ENCODE results near the gene WDR93. TPM values are rescaled to one million over a fixed set of nuclear protein-coding genes. Genes with fewer than 3 reads are reported as not detected.

Gene WDR93
- polyA plus RNA-seq, 2 of the 4 experiments (the other 2 are of a cell fraction) = 0.10 to 0.26 TPM

GRCh38 chr15:89652131-89652530, 38.5 kb upstream of the WDR93 start:
- no peak for DNase-seq (ENCODE audit: low read depth in 1 of 2, low spot score in 1 of 2)
- no peak overlapping the region for H3K4me2 ChIP-seq
- no peak overlapping the region for H3K27ac ChIP-seq
- no peak for FAIRE-seq
- 76% methylated on average over 7 of the region's 7 CpGs for WGBS (ENCODE audit: missing lambda C conversion rate)
- peaks cover 4% of the 10 kb centered on the region; the same call in 1 of the 3 replicates for H3K4me1 ChIP-seq
- ATAC-seq = no peak
- TF ChIP-seq, protein P1, sequence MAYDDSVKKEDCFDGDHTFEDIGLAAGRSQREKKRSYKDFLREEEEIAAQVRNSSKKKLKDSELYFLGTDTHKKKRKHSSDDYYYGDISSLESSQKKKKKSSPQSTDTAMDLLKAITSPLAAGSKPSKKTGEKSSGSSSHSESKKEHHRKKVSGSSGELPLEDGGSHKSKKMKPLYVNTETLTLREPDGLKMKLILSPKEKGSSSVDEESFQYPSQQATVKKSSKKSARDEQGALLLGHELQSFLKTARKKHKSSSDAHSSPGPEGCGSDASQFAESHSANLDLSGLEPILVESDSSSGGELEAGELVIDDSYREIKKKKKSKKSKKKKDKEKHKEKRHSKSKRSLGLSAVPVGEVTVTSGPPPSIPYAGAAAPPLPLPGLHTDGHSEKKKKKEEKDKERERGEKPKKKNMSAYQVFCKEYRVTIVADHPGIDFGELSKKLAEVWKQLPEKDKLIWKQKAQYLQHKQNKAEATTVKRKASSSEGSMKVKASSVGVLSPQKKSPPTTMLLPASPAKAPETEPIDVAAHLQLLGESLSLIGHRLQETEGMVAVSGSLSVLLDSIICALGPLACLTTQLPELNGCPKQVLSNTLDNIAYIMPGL (CRISPR knock-in tag; IDR thresholded peaks at IDR 0.05; ENCODE audit: borderline replicate concordance) = no peak
- TF ChIP-seq POLR2AphosphoS2 (conservative IDR thresholded peaks at IDR 0.05; ENCODE audit: low read length) (no peak), EHMT2 (IDR thresholded peaks at IDR 0.05; ENCODE audit: low read depth) (no peak), NR3C1 (IDR thresholded peaks at IDR 0.05) (no peak), PHF8 (IDR thresholded peaks at IDR 0.05; ENCODE audit: borderline replicate concordance, low read depth) (no peak), HEYL (CRISPR knock-in tag; IDR thresholded peaks at IDR 0.05) (no peak), EP300 (IDR thresholded peaks at IDR 0.05) (no peak), KDM1A (IDR thresholded peaks at IDR 0.05; ENCODE audit: low read depth) (no peak), RCOR1 (IDR thresholded peaks at IDR 0.05; ENCODE audit: low read depth, low read length) (no peak), GATA3 (IDR thresholded peaks at IDR 0.05; ENCODE audit: borderline replicate concordance) (no peak), EHF (CRISPR knock-in tag; IDR thresholded peaks at IDR 0.05) (no peak)
- TF ChIP-seq, protein P2, sequence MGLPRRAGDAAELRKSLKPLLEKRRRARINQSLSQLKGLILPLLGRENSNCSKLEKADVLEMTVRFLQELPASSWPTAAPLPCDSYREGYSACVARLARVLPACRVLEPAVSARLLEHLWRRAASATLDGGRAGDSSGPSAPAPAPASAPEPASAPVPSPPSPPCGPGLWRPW (IDR thresholded peaks at IDR 0.05) = no peak
- TF ChIP-seq, protein P3, sequence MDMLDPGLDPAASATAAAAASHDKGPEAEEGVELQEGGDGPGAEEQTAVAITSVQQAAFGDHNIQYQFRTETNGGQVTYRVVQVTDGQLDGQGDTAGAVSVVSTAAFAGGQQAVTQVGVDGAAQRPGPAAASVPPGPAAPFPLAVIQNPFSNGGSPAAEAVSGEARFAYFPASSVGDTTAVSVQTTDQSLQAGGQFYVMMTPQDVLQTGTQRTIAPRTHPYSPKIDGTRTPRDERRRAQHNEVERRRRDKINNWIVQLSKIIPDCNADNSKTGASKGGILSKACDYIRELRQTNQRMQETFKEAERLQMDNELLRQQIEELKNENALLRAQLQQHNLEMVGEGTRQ (IDR thresholded peaks at IDR 0.05) = no peak
- H3K9me3 ChIP-seq = no peaks in the 10 kb centered on the region
- ChIA-PET POLR2A (no interaction called here), CTCF (interaction anchor here (1.2 to 1.9 kb wide), 4 partner anchors 9 to 293 kb away, joined by 3 to 5 read pairs (median 4); no protein-coding TSS in a partner anchor)
- H3K4me3 ChIP-seq = no peak overlapping the region

DNA sequence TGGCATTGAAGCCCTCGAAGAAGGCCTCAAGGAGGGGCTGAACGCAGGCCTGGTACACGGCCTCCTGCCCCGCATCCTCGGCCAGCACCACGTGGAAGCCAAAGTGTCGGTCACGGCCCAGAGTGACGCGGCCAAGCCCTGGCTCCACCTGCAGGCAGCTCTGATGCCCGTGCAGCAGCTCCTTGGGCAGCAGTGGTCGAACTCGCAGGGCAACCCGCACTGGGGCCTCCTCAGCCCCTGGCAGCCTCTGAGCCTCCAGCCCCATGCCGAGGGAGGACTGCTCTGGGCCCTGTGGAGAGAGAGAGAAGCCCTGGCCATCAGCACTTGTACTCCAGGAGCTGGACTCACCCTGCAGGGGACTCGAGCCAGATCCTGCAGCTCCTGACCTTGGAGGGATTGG, 37.9 kb upstream of the WDR93 start:
- DNase-seq (ENCODE audit: low read depth in 1 of 2, low spot score in 1 of 2) (no peak), ATAC-seq (peak; percentile 9 to 10; a peak in 1 of 6 replicates), FAIRE-seq (no peak)
- ChIA-PET CTCF (interaction anchor here (1.2 to 1.9 kb wide), 5 partner anchors 10 to 294 kb away, joined by 3 to 5 read pairs (median 3); no protein-coding TSS in a partner anchor), POLR2A (interaction anchor here (0.7 kb wide), 1 partner anchor 241 kb away, joined by 3 read pairs; the partner anchor contains the start of gene AP3S2)
- no peak overlapping the region for H3K4me3 ChIP-seq
- 90% methylated on average over 15 of the region's 16 CpGs for WGBS (ENCODE audit: missing lambda C conversion rate)
- H3K27ac ChIP-seq = no peak overlapping the region
- TF ChIP-seq SMC3 (IDR thresholded peaks at IDR 0.05) (no peak), RFX5 (IDR thresholded peaks at IDR 0.05) (no peak), ELK1 (IDR thresholded peaks at IDR 0.05; ENCODE audit: low read depth, low read length) (no peak), ZNF302 (CRISPR knock-in tag; IDR thresholded peaks at IDR 0.05) (no peak)
- peaks cover 4% of the 10 kb centered on the region; the same call in 1 of the 3 replicates for H3K4me1 ChIP-seq
- H3K4me2 ChIP-seq = no peak overlapping the region
- no peaks in the 10 kb centered on the region for H3K9me3 ChIP-seq

DNA sequence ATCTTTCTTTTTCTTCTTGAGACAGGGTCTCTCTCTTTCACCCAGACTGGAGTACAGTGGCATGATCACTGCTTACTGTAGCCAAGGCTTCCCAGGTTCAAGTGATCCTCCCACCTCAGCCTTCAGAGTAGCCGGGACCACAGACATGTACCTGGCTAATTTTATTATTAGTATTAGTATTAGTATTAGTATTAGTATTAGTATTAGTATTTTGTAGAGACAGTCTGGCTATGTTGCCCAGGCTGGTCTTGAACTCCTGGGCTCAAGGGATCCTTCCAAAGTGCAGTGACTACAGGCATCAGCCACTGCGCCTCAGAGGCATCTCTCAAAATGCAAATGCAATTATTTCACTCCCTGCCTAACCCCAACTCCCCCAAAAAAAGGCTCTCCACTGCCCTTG, 37.0 kb upstream of the WDR93 start:
- FAIRE-seq (no peak), DNase-seq (ENCODE audit: low read depth in 1 of 2, low spot score in 1 of 2) (no peak), ATAC-seq (no peak)
- ChIA-PET CTCF (interaction anchor here (1.6 to 1.8 kb wide), 2 partner anchors 11 to 48 kb away, joined by 3 to 5 read pairs; no protein-coding TSS in a partner anchor), POLR2A (interaction anchor here (0.7 kb wide), 1 partner anchor 240 kb away, joined by 3 read pairs; the partner anchor contains the start of gene AP3S2)
- Histone ChIP-seq H3K4me1 (peaks cover 4% of the 10 kb centered on the region; the same call in 1 of the 3 replicates), H3K27ac (no peak overlapping the region), H3K4me3 (no peak overlapping the region), H3K9me3 (no peaks in the 10 kb centered on the region), H3K4me2 (no peak overlapping the region)
- WGBS (ENCODE audit: missing lambda C conversion rate) = 97% methylated on average over 2 of the region's 2 CpGs
- no peak for TF ChIP-seq RNF2 (IDR thresholded peaks at IDR 0.05; ENCODE audit: borderline replicate concordance, low read depth)
- no peak for TF ChIP-seq ZNF302 (CRISPR knock-in tag; IDR thresholded peaks at IDR 0.05)
- TF ChIP-seq ATOH8 (CRISPR knock-in tag; IDR thresholded peaks at IDR 0.05; ENCODE audit: low read depth) = no peak
- TF ChIP-seq RCOR1 (IDR thresholded peaks at IDR 0.05; ENCODE audit: low read depth, low read length) = no peak
- TF ChIP-seq EP300 (IDR thresholded peaks at IDR 0.05) = no peak
- TF ChIP-seq, protein P4, sequence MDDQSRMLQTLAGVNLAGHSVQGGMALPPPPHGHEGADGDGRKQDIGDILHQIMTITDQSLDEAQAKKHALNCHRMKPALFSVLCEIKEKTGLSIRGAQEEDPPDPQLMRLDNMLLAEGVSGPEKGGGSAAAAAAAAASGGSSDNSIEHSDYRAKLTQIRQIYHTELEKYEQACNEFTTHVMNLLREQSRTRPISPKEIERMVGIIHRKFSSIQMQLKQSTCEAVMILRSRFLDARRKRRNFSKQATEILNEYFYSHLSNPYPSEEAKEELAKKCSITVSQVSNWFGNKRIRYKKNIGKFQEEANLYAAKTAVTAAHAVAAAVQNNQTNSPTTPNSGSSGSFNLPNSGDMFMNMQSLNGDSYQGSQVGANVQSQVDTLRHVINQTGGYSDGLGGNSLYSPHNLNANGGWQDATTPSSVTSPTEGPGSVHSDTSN (IDR thresholded peaks at IDR 0.05) = no peak
- TF ChIP-seq REST (IDR thresholded peaks at IDR 0.05) = no peak
- TF ChIP-seq MYC (IDR thresholded peaks at IDR 0.05; ENCODE audit: borderline replicate concordance, low read length) = no peak

Measured in A549 (cell line).